GM19467 (cell line): ENCODE data around the gene CD209.

Experiments
- ATAC-seq: cut with Tn5 transposase; IDR thresholded peaks from one replicate; pipeline ENCODE4 v1.9.1; 2021; ENCODE audit warnings: mild to moderate bottlenecking, moderate library complexity; ENCODE audit not compliant: unreplicated experiment

Gene CD209

GRCh38 chr19:7739801-7740681, 7.3 kb downstream of the CD209 start:
- ATAC-seq: no peak

- ATAC-seq: no peak
Observed at GRCh38 chr19:7739211-7739755, 8.1 kb downstream of the CD209 start.

GRCh38 chr19:7738023-7738422, 9.3 kb downstream of the CD209 start:
- ATAC-seq: no peak

GRCh38 chr19:7737215-7737614, 10.1 kb downstream of the CD209 start:
- ATAC-seq: no peak

- ATAC-seq: no peak
Observed at GRCh38 chr19:7736148-7736547, 11.2 kb downstream of the CD209 start.

- no peak for ATAC-seq
Observed at GRCh38 chr19:7734220-7735203, 12.8 kb downstream of the CD209 start.

GRCh38 chr19:7733376-7733775, 14.0 kb downstream of the CD209 start:
- no peak for ATAC-seq

- ATAC-seq: no peak
Observed at GRCh38 chr19:7732045-7732444, 15.3 kb downstream of the CD209 start, which contains the start of gene CLEC4G. Gene CLEC4G, minus strand, starts transcription at chr19:7732110. Its CDS starts 8 bp downstream, at chr19:7732102.

- no peak for ATAC-seq
Observed at GRCh38 chr19:7731615-7732014, 15.7 kb downstream of the CD209 start.

GRCh38 chr19:7731218-7731595, 16.1 kb downstream of the CD209 start:
- ATAC-seq: no peak

- no peak for ATAC-seq
Observed at GRCh38 chr19:7730286-7731217, 16.8 kb downstream of the CD209 start.

- ATAC-seq: no peak
Observed at GRCh38 chr19:7729831-7730285, 17.5 kb downstream of the CD209 start.

GRCh38 chr19:7729211-7729610, 18.1 kb downstream of the CD209 start:
- ATAC-seq: no peak

- no peak for ATAC-seq
Observed at GRCh38 chr19:7725791-7726190, 21.5 kb downstream of the CD209 start.

- no peak for ATAC-seq
Observed at GRCh38 chr19:7722231-7722651, 25.1 kb downstream of the CD209 start.

GRCh38 chr19:7720351-7720750, 27.0 kb downstream of the CD209 start:
- no peak for ATAC-seq

- ATAC-seq: no peak
Observed at GRCh38 chr19:7718668-7719067, 28.7 kb downstream of the CD209 start.

GRCh38 chr19:7716762-7717161, 30.6 kb downstream of the CD209 start:
- ATAC-seq: no peak

- ATAC-seq: no peak
Observed at GRCh38 chr19:7715671-7716070, 31.7 kb downstream of the CD209 start.

GRCh38 chr19:7710616-7711015, 36.7 kb downstream of the CD209 start:
- no peak for ATAC-seq
